ENCODE results near the gene ABLIM3. TPM values are rescaled to one million over a fixed set of nuclear protein-coding genes. Genes with fewer than 3 reads are reported as not detected.

Gene ABLIM3
- total and polyA plus RNA-seq, 4 experiments from 2014 or later, result not detected

DNA sequence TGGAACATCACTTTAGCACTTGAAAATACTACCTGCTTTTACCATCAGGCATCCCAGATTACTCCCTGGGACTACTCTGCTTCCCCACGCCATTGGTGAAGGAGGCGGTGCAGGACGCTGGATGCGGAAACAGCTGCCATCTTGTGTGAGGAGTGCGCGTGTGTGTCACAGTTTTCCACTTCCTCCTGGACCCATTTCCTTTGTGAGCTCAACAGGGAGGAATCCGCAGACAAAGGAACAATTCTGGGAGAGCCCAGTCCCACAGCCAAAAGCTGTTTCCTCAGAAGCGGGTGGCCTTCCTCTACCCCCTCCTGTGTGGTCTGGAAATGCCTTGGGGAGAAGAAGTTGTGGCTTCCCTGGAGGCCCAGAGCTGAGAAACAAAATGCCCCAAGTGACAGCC is 147.1 kb downstream of the ABLIM3 start:
- DNase-seq, result no peak
- POLR2A ChIA-PET (ENCODE audit: partially characterized antibody), result no interaction called here
- no peak overlapping the region for H3K27ac Mint-ChIP-seq
- Histone ChIP-seq H3K36me3 (ENCODE audit: insufficient read depth, low read length) (no peaks in the 10 kb centered on the region), H3K4me1 (ENCODE audit: insufficient read depth, low read length) (no peaks in the 10 kb centered on the region), H3K4me3 (ENCODE audit: low read length in 2 of 2) (no peak overlapping the region), H3K27ac (ENCODE audit: low read depth, low read length) (no peak overlapping the region), H3K9me3 (ENCODE audit: control insufficient read depth in 1 of 2, low read length in 2 of 2) (no peaks in the 10 kb centered on the region), H3K27me3 (ENCODE audit: insufficient read depth, low read length) (peaks cover 4% of the 10 kb centered on the region)
- intact Hi-C loops (cut with micrococcal nuclease), result no loop called here
- CTCF ChIA-PET (ENCODE audit: partially characterized antibody), result interaction anchor here (1.2 kb wide), 1 partner anchor 558 kb away, joined by 3 read pairs; no protein-coding TSS in a partner anchor
- H3K36me3 Mint-ChIP-seq, result no peaks in the 10 kb centered on the region
- no peaks in the 10 kb centered on the region for H3K9me3 Mint-ChIP-seq
- no peaks in the 10 kb centered on the region for H3K4me1 Mint-ChIP-seq
- peaks cover 2 to 6% of the 10 kb centered on the region in 2 donors for H3K27me3 Mint-ChIP-seq
- no peak overlapping the region for H3K4me3 Mint-ChIP-seq

DNA sequence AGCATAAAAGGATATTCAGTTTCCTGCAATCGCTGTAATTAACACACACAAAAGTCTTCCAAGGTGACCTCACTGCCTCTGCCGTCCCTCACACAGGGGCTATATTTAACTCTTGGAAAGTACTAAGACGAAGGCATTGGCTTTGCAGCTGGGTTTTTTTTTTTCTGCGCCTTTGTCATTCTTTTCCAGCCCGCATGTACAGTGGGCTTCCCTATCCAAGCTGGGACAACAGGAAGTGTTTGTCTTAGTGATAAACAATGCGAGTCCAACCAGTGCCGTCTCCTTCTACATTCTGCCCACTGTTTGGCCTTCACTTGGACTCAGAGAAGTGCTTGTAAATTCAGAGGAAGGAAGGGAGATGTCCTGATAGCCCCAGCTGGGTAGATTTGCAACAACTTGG is 148.0 kb downstream of the ABLIM3 start:
- no peaks in the 10 kb centered on the region for H3K9me3 Mint-ChIP-seq
- intact Hi-C loops (cut with micrococcal nuclease), result no loop called here
- no peaks in the 10 kb centered on the region for H3K4me1 Mint-ChIP-seq
- Histone ChIP-seq H3K4me3 (ENCODE audit: low read length in 2 of 2) (no peak overlapping the region), H3K9me3 (ENCODE audit: control insufficient read depth in 1 of 2, low read length in 2 of 2) (no peaks in the 10 kb centered on the region), H3K27me3 (ENCODE audit: insufficient read depth, low read length) (no peaks in the 10 kb centered on the region), H3K36me3 (ENCODE audit: insufficient read depth, low read length) (no peaks in the 10 kb centered on the region), H3K4me1 (ENCODE audit: insufficient read depth, low read length) (no peaks in the 10 kb centered on the region), H3K27ac (ENCODE audit: low read depth, low read length) (no peak overlapping the region)
- DNase-seq, result no peak
- H3K36me3 Mint-ChIP-seq, result no peaks in the 10 kb centered on the region
- ChIA-PET POLR2A (ENCODE audit: partially characterized antibody) (no interaction called here), CTCF (ENCODE audit: partially characterized antibody) (no interaction called here)
- no peak overlapping the region for H3K27ac Mint-ChIP-seq
- no peak overlapping the region for H3K4me3 Mint-ChIP-seq
- peaks cover 2% of the 10 kb centered on the region in 2 donors for H3K27me3 Mint-ChIP-seq

DNA sequence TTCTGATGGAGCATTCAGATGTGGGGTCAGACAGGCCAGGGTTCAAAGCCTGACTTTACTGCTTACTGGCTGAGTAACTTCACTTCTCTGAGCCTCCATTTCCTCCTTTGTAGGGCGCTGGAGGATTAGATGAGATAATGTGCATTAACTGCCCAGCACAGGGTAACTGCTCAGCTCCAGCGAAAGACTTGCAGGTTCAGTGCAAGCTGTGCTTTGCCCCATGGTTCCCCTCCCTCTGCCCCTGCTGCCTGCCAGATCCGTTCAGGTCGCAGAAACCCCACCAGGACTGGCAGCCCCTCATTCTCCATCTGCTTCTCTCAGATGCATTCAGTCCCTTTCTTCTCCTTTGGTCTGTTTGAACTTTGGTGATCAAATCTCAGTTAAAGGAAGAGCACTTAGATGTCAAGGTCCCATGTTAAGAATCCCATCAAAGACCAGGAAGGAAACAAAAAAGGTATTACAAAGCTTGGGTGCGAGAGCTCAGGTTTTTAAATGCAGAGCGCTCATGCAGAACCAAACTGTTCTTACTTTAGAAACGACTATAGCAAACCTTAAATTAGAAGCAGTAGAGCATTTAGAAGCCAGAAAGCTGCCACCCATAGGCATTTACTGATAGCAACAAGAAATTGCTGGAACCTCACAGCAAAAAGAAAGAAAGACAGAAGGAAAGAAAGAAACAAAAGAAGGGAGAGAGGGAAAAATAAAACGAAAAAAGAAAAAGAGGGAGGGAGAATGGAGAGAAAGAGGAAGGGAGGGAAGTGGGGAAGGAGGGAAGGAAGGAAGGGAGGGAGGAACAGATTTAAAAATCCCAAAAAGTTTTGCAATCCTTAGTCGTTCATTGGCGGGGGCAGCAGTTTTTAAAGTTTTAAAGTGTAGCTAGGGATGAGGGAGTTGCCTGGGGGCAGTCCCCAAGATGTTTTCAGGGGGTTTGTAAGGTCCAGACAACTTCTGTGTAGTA is 153.9 kb downstream of the ABLIM3 start:
- no peak overlapping the region for H3K27ac ChIP-seq (ENCODE audit: low read depth, low read length)
- H3K4me3 ChIP-seq (ENCODE audit: low read length in 2 of 2), result no peak overlapping the region
- no peak for DNase-seq
- no peak overlapping the region for H3K27ac Mint-ChIP-seq
- CTCF ChIA-PET (ENCODE audit: partially characterized antibody), result interaction anchor here (0.6 to 1.4 kb wide), 3 partner anchors 20 to 77 kb away, joined by 3 to 4 read pairs (median 3); no protein-coding TSS in a partner anchor
- peaks cover 9 to 11% of the 10 kb centered on the region in 2 donors for H3K27me3 Mint-ChIP-seq
- H3K9me3 ChIP-seq (ENCODE audit: control insufficient read depth in 1 of 2, low read length in 2 of 2), result no peaks in the 10 kb centered on the region
- H3K4me1 ChIP-seq (ENCODE audit: insufficient read depth, low read length), result peaks cover 9% of the 10 kb centered on the region
- H3K4me3 Mint-ChIP-seq, result peak overlapping the region in 3 of 8 donors; percentile 1 to 40 (median 17)
- POLR2A ChIA-PET (ENCODE audit: partially characterized antibody), result no interaction called here
- peaks cover 6 to 8% (median 7%) of the 10 kb centered on the region in 4 donors for H3K4me1 Mint-ChIP-seq
- no peaks in the 10 kb centered on the region for H3K36me3 ChIP-seq (ENCODE audit: insufficient read depth, low read length)
- intact Hi-C loops (cut with micrococcal nuclease), result no loop called here
- no peaks in the 10 kb centered on the region for H3K9me3 Mint-ChIP-seq
- peaks cover 3% of the 10 kb centered on the region for H3K27me3 ChIP-seq (ENCODE audit: insufficient read depth, low read length)
- no peaks in the 10 kb centered on the region for H3K36me3 Mint-ChIP-seq

DNA sequence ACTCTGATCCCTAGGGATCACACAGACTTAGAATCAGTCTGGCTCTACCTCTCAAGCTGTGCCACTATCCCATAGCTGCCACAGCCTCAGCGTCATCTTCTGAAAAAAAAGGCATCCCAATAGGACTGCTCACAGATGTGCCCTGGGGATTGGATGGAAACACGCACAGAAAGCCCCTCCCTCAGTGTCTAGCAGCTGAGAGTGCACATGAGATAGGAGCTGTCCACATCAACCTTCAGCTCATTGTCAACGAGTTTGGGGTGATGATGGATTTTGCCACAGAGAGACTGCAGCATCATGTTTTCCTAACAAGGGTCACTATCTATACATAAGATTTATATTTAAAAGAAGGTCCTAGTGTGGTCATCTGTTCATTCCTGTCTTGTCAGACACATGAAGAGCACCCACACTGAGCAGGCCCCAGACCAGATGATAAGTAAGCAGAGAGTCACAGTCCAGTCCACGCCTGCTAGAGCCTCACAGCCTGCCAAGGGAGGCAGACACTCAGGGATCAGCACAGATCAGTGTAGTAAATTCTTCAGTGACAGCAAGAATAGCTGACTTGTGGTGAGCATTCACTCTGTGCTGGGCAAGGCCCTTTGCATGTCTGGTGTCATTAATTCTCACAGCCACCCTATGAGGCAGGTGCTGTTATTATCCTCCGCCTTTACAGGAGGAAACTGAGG is 156.2 kb downstream of the ABLIM3 start:
- Mint-ChIP-seq H3K36me3 (no peaks in the 10 kb centered on the region), H3K9me3 (no peaks in the 10 kb centered on the region), H3K27ac (no peak overlapping the region), H3K4me1 (peaks cover 6 to 8% (median 7%) of the 10 kb centered on the region in 4 donors), H3K27me3 (peaks cover 7 to 11% of the 10 kb centered on the region in 2 donors), H3K4me3 (no peak overlapping the region)
- peaks cover 3% of the 10 kb centered on the region for H3K27me3 ChIP-seq (ENCODE audit: insufficient read depth, low read length)
- H3K36me3 ChIP-seq (ENCODE audit: insufficient read depth, low read length), result no peaks in the 10 kb centered on the region
- CTCF ChIA-PET (ENCODE audit: partially characterized antibody), result interaction anchor here (1.2 kb wide), 1 partner anchor 20 kb away, joined by 4 read pairs; no protein-coding TSS in a partner anchor
- POLR2A ChIA-PET (ENCODE audit: partially characterized antibody), result no interaction called here
- no peak for DNase-seq
- peaks cover 9% of the 10 kb centered on the region for H3K4me1 ChIP-seq (ENCODE audit: insufficient read depth, low read length)
- no peaks in the 10 kb centered on the region for H3K9me3 ChIP-seq (ENCODE audit: control insufficient read depth in 1 of 2, low read length in 2 of 2)
- no peak overlapping the region for H3K4me3 ChIP-seq (ENCODE audit: low read length in 2 of 2)
- H3K27ac ChIP-seq (ENCODE audit: low read depth, low read length), result no peak overlapping the region
- intact Hi-C loops (cut with micrococcal nuclease), result no loop called here

DNA sequence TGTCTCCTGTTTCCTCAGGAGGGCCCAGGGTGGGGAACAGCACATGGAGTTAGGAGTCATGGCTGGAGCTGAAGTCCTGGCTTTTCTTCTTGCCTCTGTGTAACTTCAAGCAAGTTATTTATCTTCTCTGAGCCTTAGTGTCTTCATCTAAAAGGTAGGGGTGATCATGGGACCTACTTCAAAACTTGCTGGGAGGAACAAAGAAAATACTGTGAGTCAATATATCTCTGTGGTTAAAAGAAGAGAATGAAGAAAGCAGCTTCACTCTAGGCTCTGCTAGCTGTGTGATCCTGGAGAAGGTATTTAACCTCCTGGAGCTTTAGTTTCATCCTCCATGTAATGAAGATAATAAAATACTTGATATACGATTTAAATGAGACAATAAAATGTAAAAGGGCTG is 156.9 kb downstream of the ABLIM3 start:
- H3K27ac ChIP-seq (ENCODE audit: low read depth, low read length), result no peak overlapping the region
- Mint-ChIP-seq H3K27ac (peak overlapping the region in 2 of 7 donors; percentile 12 to 36), H3K4me1 (peaks cover 6 to 8% (median 7%) of the 10 kb centered on the region in 4 donors), H3K9me3 (no peaks in the 10 kb centered on the region), H3K27me3 (peaks cover 7 to 11% of the 10 kb centered on the region in 2 donors), H3K36me3 (no peaks in the 10 kb centered on the region), H3K4me3 (no peak overlapping the region)
- no peaks in the 10 kb centered on the region for H3K36me3 ChIP-seq (ENCODE audit: insufficient read depth, low read length)
- H3K9me3 ChIP-seq (ENCODE audit: control insufficient read depth in 1 of 2, low read length in 2 of 2), result no peaks in the 10 kb centered on the region
- H3K4me1 ChIP-seq (ENCODE audit: insufficient read depth, low read length), result peaks cover 9% of the 10 kb centered on the region
- POLR2A ChIA-PET (ENCODE audit: partially characterized antibody), result no interaction called here
- H3K27me3 ChIP-seq (ENCODE audit: insufficient read depth, low read length), result peaks cover 3% of the 10 kb centered on the region
- intact Hi-C loops (cut with micrococcal nuclease), result no loop called here
- DNase-seq, result no peak
- CTCF ChIA-PET (ENCODE audit: partially characterized antibody), result interaction anchor here (1.2 kb wide), 1 partner anchor 19 kb away, joined by 4 read pairs; no protein-coding TSS in a partner anchor
- no peak overlapping the region for H3K4me3 ChIP-seq (ENCODE audit: low read length in 2 of 2)

DNA sequence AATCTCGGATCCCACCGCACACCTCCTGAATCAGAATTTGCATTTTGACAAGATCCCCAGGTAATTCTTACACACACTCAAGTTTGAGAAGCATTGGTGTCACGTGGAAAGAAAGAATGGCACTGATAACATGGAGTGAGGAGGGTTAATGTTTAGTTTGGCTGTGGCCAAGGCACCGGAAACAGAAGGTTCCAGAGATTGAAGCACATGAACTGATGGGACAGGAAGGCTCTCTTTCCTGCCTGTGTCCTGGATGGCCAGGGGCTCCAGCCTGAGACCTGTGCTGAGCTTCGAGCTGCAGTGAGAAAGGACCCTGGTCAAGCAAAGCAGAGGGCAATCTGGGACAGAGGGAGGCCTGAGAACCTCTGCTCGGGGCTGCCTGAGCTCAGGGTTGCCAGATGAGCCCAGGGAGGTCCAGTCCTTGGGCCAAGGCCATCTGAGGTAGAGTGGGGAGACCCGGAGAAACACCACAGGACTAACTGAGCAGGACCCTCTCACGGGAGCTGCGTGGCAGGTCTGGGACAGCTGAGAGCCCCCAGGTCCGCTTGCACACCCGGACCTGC is 157.6 kb downstream of the ABLIM3 start:
- intact Hi-C loops (cut with micrococcal nuclease), result no loop called here
- no peak for DNase-seq
- peaks cover 7 to 11% of the 10 kb centered on the region in 2 donors for H3K27me3 Mint-ChIP-seq
- H3K27ac ChIP-seq (ENCODE audit: low read depth, low read length), result no peak overlapping the region
- H3K27ac Mint-ChIP-seq, result no peak overlapping the region
- H3K27me3 ChIP-seq (ENCODE audit: insufficient read depth, low read length), result peaks cover 3% of the 10 kb centered on the region
- H3K9me3 ChIP-seq (ENCODE audit: control insufficient read depth in 1 of 2, low read length in 2 of 2), result no peaks in the 10 kb centered on the region
- no peaks in the 10 kb centered on the region for H3K36me3 ChIP-seq (ENCODE audit: insufficient read depth, low read length)
- peaks cover 6 to 8% (median 7%) of the 10 kb centered on the region in 4 donors for H3K4me1 Mint-ChIP-seq
- no peaks in the 10 kb centered on the region for H3K9me3 Mint-ChIP-seq
- no peak overlapping the region for H3K4me3 ChIP-seq (ENCODE audit: low read length in 2 of 2)
- peaks cover 9% of the 10 kb centered on the region for H3K4me1 ChIP-seq (ENCODE audit: insufficient read depth, low read length)
- ChIA-PET CTCF (ENCODE audit: partially characterized antibody) (interaction anchor here (1.2 kb wide), 1 partner anchor 18 kb away, joined by 4 read pairs; no protein-coding TSS in a partner anchor), POLR2A (ENCODE audit: partially characterized antibody) (no interaction called here)
- H3K36me3 Mint-ChIP-seq, result no peaks in the 10 kb centered on the region
- H3K4me3 Mint-ChIP-seq, result no peak overlapping the region

Data from CD4-positive, alpha-beta memory T cell (primary cell).